Hepatocyte (in vitro differentiated cells): ENCODE results near the gene RTN4R.

Experiments used
- CTCF ChIP-seq: fragments of 200-600 bp; sonication (generic); IDR thresholded peaks from 2 replicates; pipeline ENCODE4 v1.5.1; 2016; ENCODE audit warnings: antibody characterized with exemption, mild to moderate bottlenecking; ENCODE audit not compliant: poor library complexity
- EZH2 ChIP-seq: fragments of 200-600 bp; sonication (generic); IDR thresholded peaks from 2 replicates; pipeline ENCODE4 v1.6.1; 2016; ENCODE audit warnings: antibody characterized with exemption, mild to moderate bottlenecking, borderline replicate concordance

GRCh38 chr22:20281891-20282290 lies 13.8 kb upstream of the RTN4R start:
- TF ChIP-seq CTCF: no peak
- TF ChIP-seq EZH2: no peak
